Smooth muscle cell (in vitro differentiated cells): ENCODE measurements around the gene PODXL2. TPM values are rescaled to one million over a fixed set of nuclear protein-coding genes. Genes with fewer than 3 reads are reported as not detected.

ENCODE experiments used
- DNase-seq: peaks from one replicate; lab custom pipeline; 2025; ENCODE audit not compliant: unreplicated experiment; lab: John Stamatoyannopoulos, UW
- H2AFZ ChIP-seq: fragments of 200-600 bp; sonication (generic); 2 replicates; pipeline ENCODE4 v1.6.0; 2016; ENCODE audit warnings: antibody characterized with exemption, low read depth, mild to moderate bottlenecking
- H3F3A ChIP-seq: fragments of 200-600 bp; sonication (generic); 2 replicates; pipeline ENCODE4 v1.6.0; 2017; ENCODE audit warnings: antibody characterized with exemption, low read depth
- H3K27ac ChIP-seq: fragments of 200-600 bp; sonication (generic); 2 replicates; pipeline ENCODE4 v1.5.1; 2016; ENCODE audit warnings: low read depth, mild to moderate bottlenecking
- H3K27me3 ChIP-seq: fragments of 200-600 bp; sonication (generic); 2 replicates; pipeline ENCODE4 v1.6.1; 2016; ENCODE audit warnings: low read depth, mild to moderate bottlenecking
- H3K36me3 ChIP-seq: fragments of 200-600 bp; sonication (generic); 2 replicates; pipeline ENCODE4 v1.5.1; 2016; ENCODE audit warnings: low read depth
- H3K4me1 ChIP-seq: fragments of 200-600 bp; sonication (generic); 2 replicates; pipeline ENCODE4 v1.5.1; 2016; ENCODE audit warnings: low read depth
- H3K4me2 ChIP-seq: fragments of 200-600 bp; sonication (generic); 2 replicates; pipeline ENCODE4 v1.6.0; 2016; ENCODE audit warnings: mild to moderate bottlenecking
- H3K4me3 ChIP-seq: fragments of 200-600 bp; sonication (generic); 2 replicates; pipeline ENCODE4 v1.5.1; 2016; ENCODE audit warnings: mild to moderate bottlenecking
- H3K79me2 ChIP-seq: fragments of 200-600 bp; sonication (generic); 2 replicates; pipeline ENCODE4 v1.6.0; 2016; ENCODE audit warnings: low read depth, mild to moderate bottlenecking
- H3K9ac ChIP-seq: fragments of 200-600 bp; sonication (generic); 2 replicates; pipeline ENCODE4 v1.6.0; 2016; ENCODE audit warnings: low read depth
- H3K9me3 ChIP-seq: fragments of 200-600 bp; sonication (generic); replicated peaks from 2 replicates; pipeline ENCODE4 v1.5.1; 2016; ENCODE audit warnings: low read depth
- H4K20me1 ChIP-seq: fragments of 200-600 bp; sonication (generic); 2 replicates; pipeline ENCODE4 v1.6.0; 2016; ENCODE audit warnings: low read depth
- WGBS: methylation state at CpG from one replicate; pipeline ENCODE4 v1.1.7; 2016; ENCODE audit warnings: low lambda C conversion rate; 5-methylcytosine and 5-hydroxymethylcytosine counted together
- polyA plus RNA-seq: library from polyadenylated mRNA; unstranded; fragments of >200 nt; fragmentation: Nextera tagmentation; extraction: Ambion mirVana; gene quantifications from 2 replicates; pipeline ENCODE4 v1.2.1, GENCODE V29; 2016
- total RNA-seq: library from RNA; depleted of rRNA; stranded (reverse); fragments of >200 nt; gene quantifications from 2 replicates; pipeline ENCODE4 v1.2.3, GENCODE V29; 2014
- TF ChIP-seq, protein P1 (sequence below): fragments of 200-600 bp; sonication (generic); IDR thresholded peaks from 2 replicates; pipeline ENCODE4 v1.5.1; 2017; ENCODE audit warnings: borderline replicate concordance, mild to moderate bottlenecking, antibody characterized with exemption; ENCODE audit not compliant: insufficient read depth, poor library complexity, severe bottlenecking

Gene PODXL2
- total and polyA plus RNA-seq, 2 experiments from 2014 or later = 4.1 to 9.7 TPM

DNA sequence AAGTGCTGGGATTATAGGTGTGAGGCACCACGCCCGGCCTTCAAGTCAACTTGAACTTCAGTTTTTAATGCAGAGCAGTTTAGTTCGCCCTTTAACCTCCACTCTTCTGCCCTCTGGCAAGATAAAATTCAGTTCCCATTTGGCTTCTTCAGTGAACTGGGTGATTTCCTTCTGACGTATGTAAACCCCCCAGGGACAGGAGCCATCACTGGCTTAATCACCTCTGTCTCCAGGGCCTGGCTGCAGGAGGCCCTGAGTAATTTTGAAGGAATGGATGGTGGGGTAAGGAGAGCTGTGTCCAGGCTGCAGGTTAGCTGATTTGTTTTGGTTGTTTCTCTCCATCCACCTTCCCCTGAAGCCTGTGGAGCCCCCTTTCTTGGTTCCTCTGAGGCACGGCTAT, 18.9 kb upstream of the PODXL2 start:
- Histone ChIP-seq H2AFZ (no peak overlapping the region), H3K9ac (no peak overlapping the region), H3F3A (no peaks in the 10 kb centered on the region), H3K27ac (no peak overlapping the region), H3K4me3 (no peak overlapping the region), H3K79me2 (no peaks in the 10 kb centered on the region), H3K4me2 (no peak overlapping the region), H3K27me3 (no peaks in the 10 kb centered on the region), H3K9me3 (no peaks in the 10 kb centered on the region), H3K4me1 (no peaks in the 10 kb centered on the region), H3K36me3 (no peaks in the 10 kb centered on the region), H4K20me1 (no peaks in the 10 kb centered on the region)
- no peak for DNase-seq
- 94% methylated on average over 5 of the region's 5 CpGs for WGBS
- TF ChIP-seq, protein P1, sequence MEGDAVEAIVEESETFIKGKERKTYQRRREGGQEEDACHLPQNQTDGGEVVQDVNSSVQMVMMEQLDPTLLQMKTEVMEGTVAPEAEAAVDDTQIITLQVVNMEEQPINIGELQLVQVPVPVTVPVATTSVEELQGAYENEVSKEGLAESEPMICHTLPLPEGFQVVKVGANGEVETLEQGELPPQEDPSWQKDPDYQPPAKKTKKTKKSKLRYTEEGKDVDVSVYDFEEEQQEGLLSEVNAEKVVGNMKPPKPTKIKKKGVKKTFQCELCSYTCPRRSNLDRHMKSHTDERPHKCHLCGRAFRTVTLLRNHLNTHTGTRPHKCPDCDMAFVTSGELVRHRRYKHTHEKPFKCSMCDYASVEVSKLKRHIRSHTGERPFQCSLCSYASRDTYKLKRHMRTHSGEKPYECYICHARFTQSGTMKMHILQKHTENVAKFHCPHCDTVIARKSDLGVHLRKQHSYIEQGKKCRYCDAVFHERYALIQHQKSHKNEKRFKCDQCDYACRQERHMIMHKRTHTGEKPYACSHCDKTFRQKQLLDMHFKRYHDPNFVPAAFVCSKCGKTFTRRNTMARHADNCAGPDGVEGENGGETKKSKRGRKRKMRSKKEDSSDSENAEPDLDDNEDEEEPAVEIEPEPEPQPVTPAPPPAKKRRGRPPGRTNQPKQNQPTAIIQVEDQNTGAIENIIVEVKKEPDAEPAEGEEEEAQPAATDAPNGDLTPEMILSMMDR = no peak

GRCh38 chr3:127611251-127611650, 17.7 kb upstream of the PODXL2 start:
- WGBS = 97% methylated on average over 8 of the region's 8 CpGs

DNA sequence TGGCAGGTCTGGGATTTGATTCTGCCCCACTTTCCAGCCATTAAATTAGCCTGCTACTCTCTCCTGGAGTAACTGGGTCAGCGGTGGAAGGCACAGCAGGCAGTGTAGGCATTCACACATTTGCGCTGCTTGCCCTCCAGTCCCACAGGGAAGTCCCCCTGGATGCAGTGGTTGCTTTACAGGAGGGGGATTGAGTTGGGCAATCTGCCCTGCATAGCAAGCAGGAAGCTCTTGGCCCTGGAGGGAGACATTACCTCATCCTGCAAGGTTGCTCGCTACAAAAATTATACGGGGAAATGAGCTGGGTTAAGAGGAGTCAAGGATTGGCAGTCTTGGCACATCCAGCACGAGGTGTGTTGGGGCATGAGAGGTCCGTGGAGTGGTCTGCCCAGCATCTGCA, 16.0 kb upstream of the PODXL2 start:
- Histone ChIP-seq H3K4me3 (no peak overlapping the region), H3K27ac (no peak overlapping the region), H3K4me2 (no peak overlapping the region)

More at GRCh38 chr3:127611251-127611650, 17.7 kb upstream of the PODXL2 start:
- no peaks in the 10 kb centered on the region for H3K4me1 ChIP-seq
- H2AFZ ChIP-seq = no peak overlapping the region
- no peak overlapping the region for H3K4me3 ChIP-seq
- H3K4me2 ChIP-seq = no peak overlapping the region
- H3F3A ChIP-seq = no peaks in the 10 kb centered on the region
- TF ChIP-seq, protein P1 = no peak
- no peaks in the 10 kb centered on the region for H3K36me3 ChIP-seq
- no peaks in the 10 kb centered on the region for H3K79me2 ChIP-seq
- no peaks in the 10 kb centered on the region for H3K27me3 ChIP-seq
- H3K9ac ChIP-seq = no peak overlapping the region
- no peak for DNase-seq
- H3K27ac ChIP-seq = no peak overlapping the region
- H3K9me3 ChIP-seq = no peaks in the 10 kb centered on the region
- H4K20me1 ChIP-seq = no peaks in the 10 kb centered on the region

DNA sequence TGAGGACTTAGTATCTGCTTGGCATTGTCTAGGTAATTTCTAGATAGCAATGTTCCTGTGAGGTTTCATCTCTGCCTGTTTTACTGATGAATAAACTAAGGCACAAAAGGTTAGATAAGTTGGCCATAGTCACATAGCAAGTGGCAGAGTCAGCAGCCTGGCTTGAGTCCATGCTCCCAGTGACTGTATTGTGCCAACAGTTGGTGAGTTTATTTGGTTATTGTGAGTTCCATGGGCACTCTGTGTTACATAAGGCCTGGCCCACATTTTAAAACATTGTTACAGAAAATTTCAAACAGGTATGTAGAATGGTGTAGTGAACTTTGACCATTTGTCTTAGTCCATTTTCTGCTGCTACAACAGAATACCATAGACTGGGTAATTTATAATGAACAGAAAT, 15.6 kb upstream of the PODXL2 start:
- Histone ChIP-seq H4K20me1 (no peaks in the 10 kb centered on the region), H3F3A (no peaks in the 10 kb centered on the region), H3K79me2 (no peaks in the 10 kb centered on the region), H3K4me1 (no peaks in the 10 kb centered on the region), H3K4me3 (no peak overlapping the region), H2AFZ (no peak overlapping the region), H3K27ac (no peak overlapping the region), H3K36me3 (no peaks in the 10 kb centered on the region), H3K27me3 (no peaks in the 10 kb centered on the region), H3K9me3 (no peaks in the 10 kb centered on the region), H3K9ac (no peak overlapping the region), H3K4me2 (no peak overlapping the region)
- TF ChIP-seq, protein P1 = no peak
- no peak for DNase-seq

More for the DNA sequence above, 16.0 kb upstream of the PODXL2 start:
- no peaks in the 10 kb centered on the region for H4K20me1 ChIP-seq
- no peak for DNase-seq
- no peaks in the 10 kb centered on the region for H3K79me2 ChIP-seq
- H3F3A ChIP-seq = no peaks in the 10 kb centered on the region
- no peak overlapping the region for H3K9ac ChIP-seq
- no peaks in the 10 kb centered on the region for H3K27me3 ChIP-seq
- TF ChIP-seq, protein P1 = no peak
- H3K36me3 ChIP-seq = no peaks in the 10 kb centered on the region
- 98% methylated on average over 6 of the region's 6 CpGs for WGBS
- H3K4me1 ChIP-seq = no peaks in the 10 kb centered on the region
- no peaks in the 10 kb centered on the region for H3K9me3 ChIP-seq
- H2AFZ ChIP-seq = no peak overlapping the region
